ENCODE data around the gene ZNF616.

ZNF616 gene

GRCh38 chr19:52139252-52140031 lies at the start of gene ZNF616:
ZNF616 (minus strand) TSS chr19:52139938; CDS start chr19:52130512, 9,426 bp downstream.
- DNase-seq (ENCODE audit: low read depth in 2 of 2) = peak; percentile 23 to 65

GRCh38 chr19:52188822-52189734 lies 49.3 kb upstream of the ZNF616 start:
- DNase-seq (ENCODE audit: low read depth in 2 of 2) = no peak

- no peak for DNase-seq (ENCODE audit: low read depth in 2 of 2)
Observed at GRCh38 chr19:52187407-52187806, 47.7 kb upstream of the ZNF616 start.

DNA sequence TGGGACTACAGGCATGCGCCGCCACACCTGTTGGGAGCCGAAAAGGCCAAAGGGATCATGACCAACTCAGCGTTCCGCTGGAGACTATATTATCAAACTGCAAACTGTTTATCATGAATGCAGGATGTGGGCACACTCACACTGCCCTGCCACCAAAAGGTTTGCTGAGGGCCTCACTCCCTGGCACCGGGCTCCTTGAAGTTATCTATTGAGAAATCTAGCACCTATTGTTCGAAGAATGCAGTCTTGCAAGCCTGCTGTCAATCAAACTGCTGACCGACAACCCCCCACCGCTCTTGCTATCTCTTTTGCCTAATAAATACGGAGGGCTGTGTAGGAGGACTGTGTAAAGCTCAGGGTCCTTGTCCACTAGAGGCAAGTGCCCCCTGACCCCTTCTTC lies 36.8 kb upstream of the ZNF616 start:
- DNase-seq (ENCODE audit: low read depth in 2 of 2) = no peak

GRCh38 chr19:52172347-52172746 lies 32.6 kb upstream of the ZNF616 start:
- no peak for DNase-seq (ENCODE audit: low read depth in 2 of 2)

- DNase-seq (ENCODE audit: low read depth in 2 of 2) = peak; percentile 77 to 85
Observed at GRCh38 chr19:52171321-52172169, 31.8 kb upstream of the ZNF616 start, which contains the start of gene ZNF836. ZNF836 (minus strand) TSS chr19:52171621; CDS start chr19:52168072, 3,549 bp downstream.

DNA sequence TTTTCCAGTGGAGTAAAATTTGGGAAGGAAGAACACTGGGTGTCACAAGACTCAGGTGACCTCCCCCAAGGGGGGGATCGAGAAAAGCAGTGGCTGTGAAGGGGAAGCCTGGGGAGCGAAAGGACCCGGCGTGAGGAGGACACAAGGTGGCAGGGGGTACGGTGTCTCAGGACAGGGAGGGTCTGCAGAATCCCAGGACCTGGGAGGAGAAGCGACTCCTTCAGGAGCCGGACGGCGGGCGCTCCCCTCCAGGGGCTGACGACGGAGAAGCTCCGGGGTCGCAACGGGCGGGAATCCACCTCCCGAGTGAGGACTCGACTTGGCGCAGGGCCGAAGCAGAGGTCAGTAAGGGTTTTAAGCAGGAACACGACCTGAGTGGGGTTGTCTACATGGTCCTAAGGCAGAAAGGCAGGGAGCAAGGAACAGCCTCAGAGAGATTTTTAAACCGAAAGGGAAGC lies 31.2 kb upstream of the ZNF616 start:
- DNase-seq (ENCODE audit: low read depth in 2 of 2) = no peak

DNA sequence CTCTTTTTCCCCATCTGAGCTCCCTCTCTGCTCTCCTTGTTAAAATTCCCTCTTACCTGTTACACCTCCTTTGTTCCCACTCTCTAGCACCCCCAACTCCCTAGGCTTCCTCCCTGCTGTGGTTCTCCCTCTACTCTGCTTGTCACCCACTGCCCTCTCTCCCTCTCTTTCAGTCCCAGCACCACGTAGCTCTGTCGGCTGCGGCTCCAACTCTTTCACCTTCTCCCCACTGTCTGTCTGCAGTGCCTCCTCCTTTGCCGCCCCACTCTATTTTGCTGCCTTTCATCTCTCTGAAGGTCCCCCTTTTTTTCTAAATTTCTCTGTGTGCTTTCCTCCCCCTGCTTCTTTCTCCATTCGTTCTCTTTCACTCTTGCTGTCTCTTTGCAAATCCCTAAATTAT lies 30.6 kb upstream of the ZNF616 start:
- DNase-seq (ENCODE audit: low read depth in 2 of 2) = no peak

DNA sequence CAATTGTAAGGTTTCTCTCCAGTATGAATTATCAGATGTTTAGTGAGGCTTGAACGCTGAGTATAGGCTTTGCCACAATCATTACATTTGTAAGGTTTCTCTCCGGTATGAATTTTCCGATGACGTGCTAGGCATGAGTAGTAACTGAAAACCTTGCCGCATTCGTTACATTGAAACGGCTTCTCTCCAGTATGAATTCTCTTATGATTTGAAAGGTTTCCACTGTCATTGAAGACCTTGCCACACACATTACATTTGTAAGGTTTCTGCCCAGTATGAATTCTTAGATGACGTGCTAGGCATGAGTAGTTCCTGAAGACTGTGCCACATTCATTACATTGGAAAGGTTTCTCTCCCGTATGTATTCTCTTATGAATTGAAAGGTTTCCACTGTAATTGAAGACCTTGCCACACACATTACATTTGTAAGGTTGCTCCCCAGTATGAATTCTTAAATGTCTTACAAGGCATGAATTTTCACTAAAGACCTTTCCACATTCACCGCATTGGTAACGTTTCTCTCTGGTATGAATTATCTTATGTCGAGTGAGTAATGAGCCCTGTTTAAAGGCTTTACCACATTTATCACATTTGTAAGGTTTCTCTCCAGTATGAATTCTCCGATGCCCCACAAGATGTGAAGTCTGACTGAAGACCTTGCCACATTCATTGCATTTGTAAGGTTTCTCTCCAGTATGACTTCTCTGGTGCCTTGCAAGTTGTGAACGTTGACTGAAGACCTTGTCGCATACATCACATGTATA lies 16.0 kb upstream of the ZNF616 start:
- DNase-seq (ENCODE audit: low read depth in 2 of 2) = no peak

GRCh38 chr19:52148256-52148655 lies 8.5 kb upstream of the ZNF616 start:
- DNase-seq (ENCODE audit: low read depth in 2 of 2) = no peak

- no peak for DNase-seq (ENCODE audit: low read depth in 2 of 2)
Observed at GRCh38 chr19:52142001-52142595, 2.4 kb upstream of the ZNF616 start.

GRCh38 chr19:52141203-52141602 lies 1.5 kb upstream of the ZNF616 start:
- DNase-seq (ENCODE audit: low read depth in 2 of 2) = no peak

- peak; percentile 94 to 97 for DNase-seq (ENCODE audit: low read depth in 2 of 2)
Observed at GRCh38 chr19:52140032-52140710, 433 bp upstream of the ZNF616 start.

- DNase-seq (ENCODE audit: low read depth in 2 of 2) = no peak
Observed at GRCh38 chr19:52138983-52139251, 821 bp downstream of the ZNF616 start.

DNA sequence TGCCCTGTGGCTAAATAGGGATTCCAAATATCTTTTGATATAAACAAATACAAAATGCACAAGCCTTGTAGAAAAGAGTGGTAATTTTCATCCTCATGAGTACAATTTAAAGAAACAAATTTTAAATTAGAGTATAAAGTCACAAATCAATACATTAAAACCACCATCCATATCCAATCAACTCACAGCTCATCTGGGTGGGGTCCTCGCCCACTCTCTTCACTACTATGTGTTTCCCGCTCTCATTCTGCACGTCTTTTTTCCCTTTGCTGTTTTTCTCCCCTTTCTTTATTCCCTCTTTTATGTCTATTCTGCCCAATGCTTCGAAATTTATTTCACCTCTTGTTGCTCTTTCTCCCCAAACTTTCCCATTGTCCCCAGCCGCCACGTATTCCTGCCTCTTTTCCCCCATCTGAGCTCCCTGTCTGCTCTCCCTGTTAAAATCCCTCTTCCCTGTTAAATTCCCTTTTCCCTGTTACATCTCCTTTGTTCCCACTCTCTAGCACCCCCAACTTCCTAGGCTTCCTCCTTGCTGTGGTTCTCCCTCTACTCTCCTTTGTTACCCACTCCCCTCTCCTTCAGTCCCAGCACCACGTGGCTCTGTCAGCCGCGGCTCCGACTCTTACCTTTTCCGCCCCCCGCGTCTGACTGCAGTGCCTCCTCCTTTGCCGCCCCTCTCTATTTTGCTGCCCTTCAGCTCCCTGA lies 1.3 kb downstream of the ZNF616 start:
- no peak for DNase-seq (ENCODE audit: low read depth in 2 of 2)

- no peak for DNase-seq (ENCODE audit: low read depth in 2 of 2)
Observed at GRCh38 chr19:52120286-52120685, 19.5 kb downstream of the ZNF616 start.

DNA sequence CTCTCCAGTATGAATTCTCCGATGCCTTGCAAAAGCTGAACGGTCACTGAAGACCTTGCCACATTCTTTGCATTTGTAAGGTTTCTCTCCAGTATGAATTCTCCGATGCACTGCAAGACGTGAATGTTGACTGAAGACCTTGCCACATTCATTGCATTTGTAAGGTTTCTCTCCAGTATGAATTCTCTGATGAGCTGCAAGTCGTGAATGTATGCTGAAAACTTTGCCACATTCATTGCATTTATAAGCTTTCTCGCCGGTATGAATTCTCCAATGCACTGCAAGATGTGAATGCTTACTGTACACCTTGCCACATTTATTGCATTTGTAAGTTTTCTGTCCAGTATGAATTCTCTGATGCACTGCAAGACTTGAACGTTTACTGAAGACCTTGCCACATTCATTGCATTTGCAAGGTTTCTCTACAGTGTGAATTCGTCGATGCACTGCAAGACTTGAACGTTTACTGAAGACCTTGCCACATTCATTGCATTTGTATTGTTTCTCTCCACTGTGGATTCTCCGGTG lies 24.1 kb downstream of the ZNF616 start:
- DNase-seq (ENCODE audit: low read depth in 2 of 2) = no peak

DNA sequence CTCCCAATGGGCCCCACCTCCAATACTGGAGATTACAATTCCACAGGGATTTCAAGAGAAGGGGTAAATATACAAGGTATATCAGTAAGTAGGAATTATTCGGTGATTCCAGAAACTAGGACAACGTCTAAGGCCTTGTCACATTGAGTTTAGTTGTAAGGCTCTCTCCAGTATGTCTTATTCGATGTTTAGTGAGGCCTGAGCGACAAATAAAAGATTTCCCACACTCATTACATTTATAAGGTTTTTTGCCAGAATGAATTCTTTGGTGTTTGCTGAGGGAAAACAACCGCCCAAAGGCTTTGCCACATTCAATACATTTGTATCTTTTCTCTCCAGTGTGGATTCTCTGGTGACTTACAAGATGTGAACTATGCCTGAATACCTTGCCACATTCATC lies 25.0 kb downstream of the ZNF616 start:
- no peak for DNase-seq (ENCODE audit: low read depth in 2 of 2)

DNA sequence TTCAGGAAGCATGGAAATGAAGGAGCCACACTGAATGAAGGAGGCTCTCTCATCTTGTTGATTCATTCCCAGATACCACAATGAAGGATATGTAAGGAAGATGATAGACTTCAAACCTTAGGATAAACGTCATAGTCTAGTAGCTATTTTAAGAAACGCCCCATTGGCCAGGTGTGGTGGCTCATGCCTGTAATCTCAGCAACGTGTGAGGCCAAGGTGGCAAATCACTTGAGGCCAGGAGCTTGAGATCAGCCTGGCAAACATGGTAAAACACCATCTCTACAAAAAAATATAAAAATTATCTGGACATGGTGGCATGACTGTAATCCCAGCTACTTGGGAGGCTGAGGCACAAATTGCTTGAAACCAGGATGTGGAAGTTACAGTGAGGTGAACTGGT lies 27.1 kb downstream of the ZNF616 start:
- DNase-seq (ENCODE audit: low read depth in 2 of 2) = no peak

Data from stimulated activated CD8-positive, alpha-beta memory T cell treated with anti-CD3 and anti-CD28 coated beads, Interleukin-2, amount 100 ng/mL, for 1 hour (primary cell).